ENCODE measurements around the gene NUP62.
"Not testable (repeated sequence)": the region's sequence is repeated elsewhere in the genome, so short reads cannot be mapped to it uniquely, and the experiment has no call there.

The NUP62 gene

GRCh38 chr19:49925486-49925885 is 3.8 kb downstream of the NUP62 start:
- DNase-seq (ENCODE audit: low read depth in 1 of 2, low spot score in 1 of 2): no peak

- DNase-seq (ENCODE audit: low read depth in 1 of 2, low spot score in 1 of 2): not testable (repeated sequence)
Measured at GRCh38 chr19:49924881-49925210, 4.5 kb downstream of the NUP62 start.

- no peak for DNase-seq (ENCODE audit: low read depth in 1 of 2, low spot score in 1 of 2)
Measured at GRCh38 chr19:49924004-49924880, 5.1 kb downstream of the NUP62 start.

- DNase-seq (ENCODE audit: low read depth in 1 of 2, low spot score in 1 of 2): no peak
Measured at GRCh38 chr19:49923055-49924003, 6.0 kb downstream of the NUP62 start.

GRCh38 chr19:49921871-49922795 is 7.2 kb downstream of the NUP62 start:
- no peak for DNase-seq (ENCODE audit: low read depth in 1 of 2, low spot score in 1 of 2)

GRCh38 chr19:49920624-49921363 is 8.5 kb downstream of the NUP62 start:
- DNase-seq (ENCODE audit: low read depth in 1 of 2, low spot score in 1 of 2): no peak

GRCh38 chr19:49918089-49918488 is 11.2 kb downstream of the NUP62 start:
- no peak for DNase-seq (ENCODE audit: low read depth in 1 of 2, low spot score in 1 of 2)

- DNase-seq (ENCODE audit: low read depth in 1 of 2, low spot score in 1 of 2): no peak
Measured at GRCh38 chr19:49916839-49917733, 12.2 kb downstream of the NUP62 start.

- no peak for DNase-seq (ENCODE audit: low read depth in 1 of 2, low spot score in 1 of 2)
Measured at GRCh38 chr19:49915271-49915670, 14.0 kb downstream of the NUP62 start.

- DNase-seq (ENCODE audit: low read depth in 1 of 2, low spot score in 1 of 2): no peak
Measured at GRCh38 chr19:49913720-49914119, 15.6 kb downstream of the NUP62 start.

GRCh38 chr19:49912965-49913685 is 16.2 kb downstream of the NUP62 start:
- DNase-seq (ENCODE audit: low read depth in 1 of 2, low spot score in 1 of 2): no peak

- no peak for DNase-seq (ENCODE audit: low read depth in 1 of 2, low spot score in 1 of 2)
Measured at GRCh38 chr19:49911381-49912145, 17.7 kb downstream of the NUP62 start.

- DNase-seq (ENCODE audit: low read depth in 1 of 2, low spot score in 1 of 2): no peak
Measured at GRCh38 chr19:49910179-49910578, 19.1 kb downstream of the NUP62 start.

GRCh38 chr19:49908480-49909420 is 20.6 kb downstream of the NUP62 start:
- DNase-seq (ENCODE audit: low read depth in 1 of 2, low spot score in 1 of 2): no peak

- no peak for DNase-seq (ENCODE audit: low read depth in 1 of 2, low spot score in 1 of 2)
Measured at GRCh38 chr19:49907745-49908446, 21.4 kb downstream of the NUP62 start.

GRCh38 chr19:49906879-49907564 is 22.3 kb downstream of the NUP62 start:
- DNase-seq (ENCODE audit: low read depth in 1 of 2, low spot score in 1 of 2): no peak

Measured in stimulated activated CD4-positive, alpha-beta T cell treated with anti-CD3 and anti-CD28 coated beads, Interleukin-15, amount 100 ng/mL, for 1 hour (primary cell).